Activated gamma-delta T cell treated with anti-CD3 and anti-CD28 coated beads, Interleukin-2, amount 50 U/mL, for 16 hours (primary cell): ENCODE data around the gene PBX1.

Experiments
- DNase-seq: peaks from one replicate; pipeline ENCODE4 v3.0.0-alpha.2; 2020; ENCODE audit warnings: low read depth

The PBX1 gene

DNA sequence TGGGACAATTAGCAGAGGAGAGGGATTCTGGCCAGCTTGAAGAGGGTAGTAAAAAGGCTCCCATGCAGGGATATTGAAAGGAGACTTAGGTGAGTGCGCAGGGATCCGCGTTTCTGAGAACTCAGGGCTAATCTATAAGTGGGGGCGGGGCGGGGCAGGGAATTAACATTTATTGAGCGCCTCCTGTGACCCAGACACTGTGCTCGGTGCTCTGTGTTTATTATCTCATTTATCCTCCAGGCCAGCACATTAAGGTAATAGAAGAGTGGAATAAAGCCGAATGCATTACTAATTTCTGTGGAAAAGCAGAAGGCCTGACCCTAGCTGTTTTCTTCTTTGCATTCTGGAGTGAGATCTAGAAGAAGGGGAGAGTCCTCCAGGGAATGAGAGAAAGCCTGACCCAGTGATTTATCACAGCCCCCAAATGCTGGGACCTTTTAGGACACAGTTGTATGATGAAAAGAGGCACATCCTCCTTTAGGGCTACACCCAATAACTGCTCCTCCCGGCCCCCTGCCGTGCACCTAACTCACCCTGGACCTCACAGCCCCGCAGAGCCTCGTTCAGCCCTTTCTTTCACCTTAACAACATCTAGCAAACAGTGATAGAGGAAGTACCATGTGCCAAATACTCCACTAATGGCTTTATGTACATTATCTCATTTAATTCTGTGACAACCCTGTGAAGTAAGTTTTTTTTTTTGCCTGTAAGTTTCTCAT is 317.6 kb downstream of the PBX1 start:
- DNase-seq: no peak

DNA sequence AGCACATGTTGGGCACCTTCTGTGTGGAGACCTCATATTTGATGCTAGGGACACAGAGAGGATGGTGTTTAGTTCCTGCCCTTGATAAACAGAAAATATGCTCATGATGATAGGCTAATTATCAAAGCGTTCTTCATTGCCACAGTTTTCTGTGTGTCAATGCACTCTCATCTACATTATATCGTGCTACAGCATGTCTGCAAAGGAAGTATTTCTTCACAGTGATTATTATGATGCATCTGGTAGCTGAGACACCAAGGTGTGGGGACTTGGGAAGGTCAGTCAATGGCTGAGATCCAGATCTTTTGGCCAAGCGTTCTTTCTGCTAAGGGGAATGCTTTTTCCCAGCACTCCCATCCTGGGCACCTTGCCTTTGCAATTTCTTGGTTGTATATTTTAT is 321.2 kb downstream of the PBX1 start:
- DNase-seq: no peak

DNA sequence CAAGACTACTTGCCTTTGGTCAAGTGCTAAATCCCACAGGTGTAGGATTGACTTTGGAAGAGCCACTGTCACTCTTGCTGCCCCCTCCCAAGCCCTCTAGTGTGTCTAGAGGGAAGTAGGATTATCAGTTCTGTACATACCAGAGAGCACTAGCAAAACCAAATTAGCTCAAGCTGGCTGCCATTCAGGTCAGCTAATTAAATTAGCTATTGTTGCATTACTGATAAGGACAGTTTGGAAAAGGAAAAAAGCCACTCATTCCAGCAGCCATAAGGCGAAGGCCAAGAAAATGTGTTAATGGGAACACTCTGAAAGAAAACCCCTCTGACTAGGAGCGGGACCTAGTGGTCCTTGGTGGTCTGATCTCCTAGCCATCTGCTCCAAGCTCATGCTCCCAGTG is 321.7 kb downstream of the PBX1 start:
- DNase-seq: no peak

DNA sequence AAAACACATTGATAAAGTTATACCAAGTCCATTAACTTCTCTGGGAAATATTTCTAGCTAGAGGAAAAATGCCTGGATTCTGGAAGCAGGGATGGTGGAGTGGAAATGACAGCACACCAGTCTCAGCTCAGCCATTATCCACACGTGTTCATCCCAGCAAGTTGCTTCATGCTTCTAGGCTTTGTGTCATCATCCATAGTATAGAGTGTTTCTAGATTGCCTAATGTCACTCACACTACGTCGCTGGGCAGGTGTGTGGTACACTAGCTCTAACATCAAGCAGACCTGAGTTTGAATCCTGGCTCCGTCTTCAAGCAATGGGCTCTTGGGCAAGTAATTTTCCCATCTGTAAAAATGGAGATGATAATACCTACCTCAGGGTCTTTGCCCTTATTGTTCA is 326.3 kb downstream of the PBX1 start:
- no peak for DNase-seq

DNA sequence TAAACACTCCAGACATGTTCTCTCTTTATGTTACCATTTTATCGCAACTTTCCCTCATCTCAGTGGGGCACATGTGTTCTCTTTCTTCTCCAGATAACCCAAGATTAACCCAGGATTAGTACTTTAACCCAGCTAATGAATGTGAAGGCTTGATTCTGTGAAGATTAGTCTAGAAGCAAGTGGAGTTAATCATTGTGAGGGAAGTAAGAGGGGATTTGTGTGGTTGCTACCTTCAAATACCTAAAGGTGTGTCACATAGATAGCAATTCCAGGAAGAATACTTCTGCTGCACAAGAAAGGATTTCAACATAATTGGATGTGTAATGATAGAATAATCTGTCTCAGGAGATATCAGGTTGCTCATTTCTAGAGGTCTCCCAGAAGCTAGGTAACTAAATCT is 327.1 kb downstream of the PBX1 start:
- DNase-seq: no peak

DNA sequence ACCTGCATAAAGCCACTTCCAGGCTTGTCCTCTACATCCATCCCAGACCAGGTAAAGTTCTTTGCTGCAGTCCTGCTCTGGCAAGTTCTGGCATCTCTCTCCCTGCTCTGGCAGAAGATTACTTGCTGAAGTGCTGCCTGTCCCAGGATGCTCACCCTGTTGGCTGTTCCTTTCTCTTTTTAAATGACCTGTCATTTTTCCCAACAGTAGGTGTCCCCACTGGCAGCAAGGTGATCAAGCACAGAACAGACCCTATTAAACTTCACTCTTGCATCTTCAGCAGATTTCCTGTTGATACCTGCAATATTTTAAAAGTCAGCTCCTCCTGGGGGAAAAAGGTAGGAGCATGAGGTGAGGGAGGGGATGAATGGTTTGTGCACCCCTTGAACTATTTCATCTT is 332.6 kb downstream of the PBX1 start:
- DNase-seq: no peak

DNA sequence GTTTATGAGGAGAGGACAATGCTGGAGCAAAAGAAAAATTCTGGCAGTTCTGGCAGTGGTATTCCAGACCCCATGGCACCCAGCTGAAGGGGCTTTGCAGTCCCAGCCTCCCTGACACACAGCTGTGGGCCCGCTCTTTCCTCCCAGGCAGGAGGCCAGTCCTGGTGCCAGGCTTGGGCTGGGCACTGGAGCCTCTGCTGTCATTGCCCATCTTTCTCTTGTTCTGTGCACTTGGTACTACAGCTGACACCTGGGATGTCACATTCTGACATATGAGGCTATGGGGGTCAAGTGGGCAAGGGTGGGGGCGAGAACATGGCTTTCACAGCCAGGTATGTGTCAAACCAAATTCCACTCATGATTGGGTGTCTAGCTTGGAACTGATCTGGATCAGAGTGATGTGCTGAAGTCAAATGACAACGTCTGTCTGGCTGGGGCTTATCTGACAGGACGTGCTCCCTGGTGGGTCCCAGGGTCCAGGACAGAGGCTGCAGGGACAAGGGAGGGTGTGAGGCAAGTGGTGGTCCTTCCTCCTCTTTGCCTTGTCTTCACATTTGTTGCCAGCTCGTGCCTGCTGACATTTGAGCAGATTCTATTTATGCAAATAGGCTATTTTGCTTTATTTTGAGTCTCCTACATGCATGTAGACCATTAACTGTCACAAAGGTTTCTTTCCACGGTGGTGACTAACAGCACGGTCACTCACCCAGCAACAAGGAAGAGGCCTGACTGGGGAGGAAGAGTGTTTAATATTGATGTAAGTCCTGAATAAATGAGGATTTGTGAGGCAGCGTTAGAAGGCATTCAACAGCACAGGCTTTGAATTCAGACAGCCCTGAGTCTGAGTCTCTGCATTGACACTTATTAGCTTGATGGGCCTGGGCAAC is 336.3 kb downstream of the PBX1 start:
- no peak for DNase-seq

DNA sequence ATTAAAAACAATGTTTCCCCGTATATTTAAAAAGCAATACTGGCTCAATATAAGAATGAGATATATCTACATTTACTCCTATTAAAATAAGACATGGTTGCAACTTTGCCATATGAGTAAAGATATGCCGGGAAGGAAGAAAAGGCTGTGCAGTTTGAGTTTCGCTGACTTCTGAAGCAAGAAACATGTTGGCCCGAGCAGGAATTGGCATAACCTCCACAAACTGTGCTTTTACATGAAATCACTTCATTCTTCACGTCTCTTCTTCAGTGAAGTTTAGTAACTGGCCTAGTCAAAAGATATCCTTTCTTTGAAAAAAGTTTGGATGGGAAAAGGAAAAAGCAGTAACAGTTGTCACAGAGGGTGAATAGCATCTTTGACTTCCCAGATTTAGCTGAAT is 342.0 kb downstream of the PBX1 start:
- DNase-seq: no peak
